ENCODE measurements around the gene CR2.
"Not testable (repeated sequence)": the region's sequence is repeated elsewhere in the genome, so short reads cannot be mapped to it uniquely, and the experiment has no call there.

CR2 gene

DNA sequence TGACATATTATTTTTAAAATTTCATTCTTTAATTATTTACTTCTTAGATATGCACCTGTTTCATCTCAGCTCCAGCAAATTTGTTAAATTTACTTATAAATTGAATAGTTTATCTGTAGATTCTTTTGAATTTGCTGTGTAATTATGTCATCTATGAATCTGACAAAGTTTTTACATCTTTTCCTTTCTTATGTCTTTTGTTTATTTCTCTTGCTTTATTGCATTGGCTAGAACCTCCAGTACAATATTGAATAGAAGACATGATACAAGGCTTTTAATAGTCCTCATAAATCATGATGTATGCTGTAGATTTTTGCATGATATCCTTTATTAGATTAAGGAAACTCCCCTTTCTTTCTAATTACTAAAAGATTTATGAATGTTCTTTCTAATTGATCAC is 62.6 kb downstream of the CR2 start:
- TF ChIP-seq, protein P1, sequence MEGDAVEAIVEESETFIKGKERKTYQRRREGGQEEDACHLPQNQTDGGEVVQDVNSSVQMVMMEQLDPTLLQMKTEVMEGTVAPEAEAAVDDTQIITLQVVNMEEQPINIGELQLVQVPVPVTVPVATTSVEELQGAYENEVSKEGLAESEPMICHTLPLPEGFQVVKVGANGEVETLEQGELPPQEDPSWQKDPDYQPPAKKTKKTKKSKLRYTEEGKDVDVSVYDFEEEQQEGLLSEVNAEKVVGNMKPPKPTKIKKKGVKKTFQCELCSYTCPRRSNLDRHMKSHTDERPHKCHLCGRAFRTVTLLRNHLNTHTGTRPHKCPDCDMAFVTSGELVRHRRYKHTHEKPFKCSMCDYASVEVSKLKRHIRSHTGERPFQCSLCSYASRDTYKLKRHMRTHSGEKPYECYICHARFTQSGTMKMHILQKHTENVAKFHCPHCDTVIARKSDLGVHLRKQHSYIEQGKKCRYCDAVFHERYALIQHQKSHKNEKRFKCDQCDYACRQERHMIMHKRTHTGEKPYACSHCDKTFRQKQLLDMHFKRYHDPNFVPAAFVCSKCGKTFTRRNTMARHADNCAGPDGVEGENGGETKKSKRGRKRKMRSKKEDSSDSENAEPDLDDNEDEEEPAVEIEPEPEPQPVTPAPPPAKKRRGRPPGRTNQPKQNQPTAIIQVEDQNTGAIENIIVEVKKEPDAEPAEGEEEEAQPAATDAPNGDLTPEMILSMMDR (IDR thresholded peaks at IDR 0.05; ENCODE audit: insufficient read depth, low read depth, low read length, missing control alignments), result no peak
- DNase-seq (ENCODE audit: low read depth), result no peak
- H3K4me3 ChIP-seq (ENCODE audit: low read depth, low read length), result no peak overlapping the region

DNA sequence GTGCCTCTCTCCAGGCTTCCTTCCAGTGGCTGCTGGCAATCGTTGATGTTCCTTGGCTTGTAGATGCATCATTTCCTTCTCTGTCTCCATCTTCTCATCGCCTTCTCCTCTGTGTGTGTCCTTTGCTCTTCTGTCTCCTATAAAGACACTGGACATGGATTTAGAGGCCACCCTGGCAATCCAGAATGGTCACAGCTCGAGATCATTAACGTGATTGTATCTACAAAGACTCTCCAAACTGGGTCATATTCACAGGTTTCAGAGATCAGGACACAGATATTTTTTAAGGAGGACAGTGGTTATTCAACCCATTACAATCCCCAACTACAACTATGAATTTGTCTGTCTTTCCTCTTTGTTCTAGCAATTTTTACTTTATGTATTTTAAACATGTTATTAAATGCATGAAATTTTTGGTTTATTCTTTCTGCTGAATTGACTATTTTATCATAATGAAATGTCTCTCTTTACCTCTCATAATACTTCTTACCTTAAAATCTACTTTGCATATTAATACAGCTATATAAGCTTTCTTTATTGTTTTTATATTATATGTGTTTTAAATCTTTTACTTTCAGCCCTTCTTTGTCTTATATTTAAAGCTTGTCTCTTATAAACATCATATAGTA is 64.6 kb downstream of the CR2 start:
- DNase-seq (ENCODE audit: low read depth), result no peak
- TF ChIP-seq, protein P1 (IDR thresholded peaks at IDR 0.05; ENCODE audit: insufficient read depth, low read depth, low read length, missing control alignments), result no peak
- H3K4me3 ChIP-seq (ENCODE audit: low read depth, low read length), result no peak overlapping the region

DNA sequence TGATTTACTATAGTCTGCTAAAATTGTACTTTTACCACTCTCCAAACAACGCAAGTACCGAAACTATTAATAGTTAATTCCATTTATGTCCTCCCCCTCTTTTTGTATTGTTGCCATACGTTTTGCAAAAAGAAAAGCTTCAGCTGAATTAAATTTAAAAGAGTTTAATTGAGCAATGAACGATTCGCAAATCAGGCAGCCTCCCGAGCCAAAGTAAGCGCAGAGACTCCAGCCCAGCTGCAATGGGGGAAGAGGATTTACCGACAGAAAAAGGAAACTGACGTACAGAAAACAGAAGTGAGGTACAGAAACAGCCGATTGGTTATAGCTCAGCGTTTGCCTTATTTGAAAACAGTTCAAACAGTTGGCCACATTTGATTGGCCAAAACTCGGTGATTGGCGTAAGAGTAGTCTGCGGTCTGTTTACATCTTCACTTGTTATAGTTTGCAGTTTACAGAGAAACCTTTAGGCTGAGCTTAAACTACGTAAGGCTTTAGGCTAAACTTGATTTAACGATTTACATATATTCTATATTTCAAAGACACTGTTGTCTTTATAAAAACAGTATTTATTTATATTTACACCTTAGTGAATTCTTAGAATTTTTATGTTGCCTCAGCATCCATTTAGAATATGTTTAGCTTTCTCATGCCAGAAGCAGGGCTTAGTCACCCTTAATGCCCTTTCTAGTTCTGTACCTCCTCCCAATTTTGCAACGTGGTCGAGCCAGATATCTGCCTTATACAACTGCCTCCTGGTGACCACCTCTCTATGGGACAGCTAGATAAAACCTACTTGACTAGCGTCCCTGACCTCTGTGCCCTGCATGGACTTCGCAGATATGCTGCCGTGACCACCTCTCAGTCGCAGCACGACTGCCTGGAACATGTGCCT is 65.6 kb downstream of the CR2 start:
- no peak for DNase-seq (ENCODE audit: low read depth)
- no peak overlapping the region for H3K4me3 ChIP-seq (ENCODE audit: low read depth, low read length)
- TF ChIP-seq, protein P1 (IDR thresholded peaks at IDR 0.05; ENCODE audit: insufficient read depth, low read depth, low read length, missing control alignments), result no peak

DNA sequence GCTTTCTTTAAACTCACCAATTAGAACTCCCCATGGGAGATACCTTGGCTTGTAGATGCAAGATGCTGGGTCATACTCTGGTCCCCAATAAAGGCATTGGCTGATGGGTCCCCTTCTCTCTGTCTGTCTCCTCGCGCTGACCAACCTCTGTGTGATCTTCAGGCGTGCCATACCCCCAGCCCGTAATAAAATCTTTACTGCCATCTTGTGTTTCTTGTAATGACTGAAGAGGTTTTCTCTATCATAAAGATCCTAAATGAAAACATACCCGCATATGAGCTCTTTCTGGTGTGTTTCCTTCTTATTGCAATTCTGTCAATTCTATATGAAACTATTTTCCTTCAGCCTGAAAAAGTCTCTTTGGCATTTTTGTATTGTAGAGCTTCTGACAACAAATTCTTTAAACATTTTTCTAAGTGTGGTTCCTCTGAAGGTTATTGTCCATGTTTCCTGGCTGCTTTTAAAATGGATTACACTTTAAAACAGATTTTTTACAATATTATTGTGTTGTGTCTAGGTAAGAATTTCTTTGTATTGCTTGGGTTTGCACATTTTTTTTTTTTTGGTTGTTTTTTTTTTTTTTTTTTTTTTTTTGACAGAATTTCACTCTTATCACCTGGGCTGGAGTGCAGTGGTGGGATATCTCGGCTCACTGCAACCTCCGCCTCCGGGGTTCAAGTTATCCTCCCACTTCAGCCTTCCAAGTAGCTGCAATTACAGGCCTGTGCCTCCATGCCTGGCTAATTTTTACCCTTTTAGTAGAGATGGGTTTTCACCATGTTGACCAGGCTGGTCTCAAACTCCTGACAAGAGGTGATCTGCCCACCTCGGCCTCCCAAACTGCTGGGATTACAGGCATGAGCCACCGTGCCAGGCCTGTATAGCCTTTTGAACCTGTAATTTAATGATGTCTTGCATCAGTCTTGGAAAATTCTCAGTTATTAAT is 66.5 kb downstream of the CR2 start:
- H3K4me3 ChIP-seq (ENCODE audit: low read depth, low read length); DNase-seq (ENCODE audit: low read depth): not testable (repeated sequence)

DNA sequence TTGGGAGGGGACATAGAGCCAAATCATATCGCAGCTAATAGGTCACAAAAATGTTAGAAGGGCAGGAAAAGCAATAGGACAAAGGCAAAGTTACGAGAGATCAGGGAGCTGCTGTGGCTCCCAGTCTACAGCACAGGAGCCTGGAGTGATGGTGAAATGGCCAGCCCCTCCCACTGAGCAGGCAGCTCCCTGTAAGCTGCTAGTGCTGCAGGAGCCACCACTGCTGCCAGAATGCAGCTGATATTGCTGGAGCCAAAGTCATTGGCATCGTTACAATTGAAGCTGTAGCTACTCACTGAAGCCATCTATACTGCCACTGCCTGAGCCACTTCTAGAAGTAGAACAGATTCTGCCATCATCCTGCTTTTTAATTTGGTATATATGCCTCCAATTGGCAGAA is 71.1 kb downstream of the CR2 start:
- not testable (repeated sequence) for DNase-seq (ENCODE audit: low read depth); H3K4me3 ChIP-seq (ENCODE audit: low read depth, low read length)

DNA sequence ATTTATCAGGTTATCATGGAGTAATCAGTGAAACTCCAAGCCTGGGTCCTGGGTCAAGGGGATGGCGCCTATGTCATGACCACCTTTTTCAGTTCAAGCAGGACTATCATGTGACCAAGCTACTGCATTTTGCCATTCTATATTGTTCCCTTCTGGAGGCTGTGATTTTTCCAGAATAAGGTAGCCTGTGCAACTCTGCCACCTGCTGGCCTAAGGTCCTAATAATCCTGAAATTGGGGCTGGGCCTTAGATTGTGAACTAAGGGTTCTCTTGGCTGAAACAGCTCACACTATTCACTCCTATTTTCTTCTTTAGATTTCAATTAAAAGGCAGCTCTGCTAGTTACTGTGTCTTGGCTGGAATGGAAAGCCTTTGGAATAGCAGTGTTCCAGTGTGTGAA is 74.3 kb downstream of the CR2 start:
- H3K4me3 ChIP-seq (ENCODE audit: low read depth, low read length); DNase-seq (ENCODE audit: low read depth): not testable (repeated sequence)

DNA sequence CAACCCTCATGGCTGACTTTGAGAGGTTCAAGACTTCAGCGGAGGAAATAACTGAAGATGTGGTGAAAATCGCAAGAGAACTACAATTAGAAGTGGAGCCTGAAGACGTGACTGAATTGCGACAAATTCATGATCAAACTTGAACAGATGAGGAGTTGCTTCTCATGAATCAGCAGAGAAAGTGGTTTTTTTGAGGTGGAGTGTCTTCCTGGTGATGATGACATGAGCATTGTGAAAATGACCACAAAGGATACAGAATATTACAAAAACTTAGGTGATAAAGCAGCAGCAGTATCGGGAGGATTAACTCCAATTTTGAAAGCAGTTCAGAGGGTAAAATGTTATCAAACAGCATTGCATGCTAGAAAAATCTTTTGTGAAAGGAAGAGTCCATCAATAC is 82.1 kb downstream of the CR2 start:
- DNase-seq (ENCODE audit: low read depth); H3K4me3 ChIP-seq (ENCODE audit: low read depth, low read length): not testable (repeated sequence)

Data from GM12865 (cell line).